Renal pelvis (tissue), 12 donors: Measurements from ENCODE around the gene LST1. TPM values are rescaled to one million over a fixed set of nuclear protein-coding genes. Genes with fewer than 3 reads are reported as not detected.
"Not testable (repeated sequence)": the region's sequence is repeated elsewhere in the genome, so short reads cannot be mapped to it uniquely, and the experiment has no call there.

Source experiments
- DNase-seq: peaks from one replicate; pipeline ENCODE4 v3.0.0-alpha.2; 2013
- long read RNA-seq, 16 experiments: transcript quantifications; one replicate each; lab custom pipeline, GENCODE V29; 2026
- polyA plus RNA-seq, 3 donors: library from polyadenylated mRNA; unstranded; fragments of 120-200 nt; gene quantifications; one replicate each; pipeline ENCODE4 v1.2.1, GENCODE V29; 2013; ENCODE audit not compliant: insufficient read length in 3 of 3

Gene LST1
- polyA plus RNA-seq, result 1 to 10 TPM; 5.0 to 6.7 (median 5.1) TPM
- long read RNA-seq, donor 1, partial matches to known transcripts, result 0 of 2 reads
- long read RNA-seq, donor 1, other reads (novel, unspliced or antisense), result 0 of 2 reads
- long read RNA-seq, donor 2, partial matches to known transcripts, result 0 of 1 reads
- long read RNA-seq, donor 2, other reads (novel, unspliced or antisense), result 0 of 1 reads
- long read RNA-seq, donor 3, partial matches to known transcripts, result 0 of 2 reads
- long read RNA-seq, donor 3, other reads (novel, unspliced or antisense), result 0 of 2 reads
- long read RNA-seq, donor 4, partial matches to known transcripts, result 0 of 3 reads
- long read RNA-seq, donor 4, other reads (novel, unspliced or antisense), result 0 of 3 reads
- long read RNA-seq, donor 5, result 0 reads
- long read RNA-seq, donor 6, result 0 reads
- long read RNA-seq, donor 7, partial matches to known transcripts, result 0 of 4 reads
- long read RNA-seq, donor 7, other reads (novel, unspliced or antisense), result 0 of 4 reads
- long read RNA-seq, donor 8, partial matches to known transcripts, result 0 of 3 reads
- long read RNA-seq, donor 8, other reads (novel, unspliced or antisense), result 0 of 3 reads
- long read RNA-seq, donor 9, partial matches to known transcripts, result 0 of 3 reads
- long read RNA-seq, donor 9, other reads (novel, unspliced or antisense), result 0 of 3 reads
- long read RNA-seq, donor 10, partial matches to known transcripts, result 0 of 2 reads
- long read RNA-seq, donor 10, other reads (novel, unspliced or antisense), result 0 of 2 reads
- long read RNA-seq, donor 11, partial matches to known transcripts, result 0 of 4 reads
- long read RNA-seq, donor 11, other reads (novel, unspliced or antisense), result 0 of 4 reads
- long read RNA-seq, donor 12, partial matches to known transcripts, result 0 of 4 reads
- long read RNA-seq, donor 12, other reads (novel, unspliced or antisense), result 0 of 4 reads
- long read RNA-seq, donor 13, partial matches to known transcripts, result 0 of 1 reads
- long read RNA-seq, donor 13, other reads (novel, unspliced or antisense), result 0 of 1 reads
- long read RNA-seq, donor 14, partial matches to known transcripts, result 0 of 2 reads
- long read RNA-seq, donor 14, other reads (novel, unspliced or antisense), result 0 of 2 reads
- long read RNA-seq, donor 15, partial matches to known transcripts, result 0 of 4 reads
- long read RNA-seq, donor 15, other reads (novel, unspliced or antisense), result 0 of 4 reads
- long read RNA-seq, donor 16, partial matches to known transcripts, result 5 of 6 reads
- long read RNA-seq, donor 16, other reads (novel, unspliced or antisense), result 0 of 6 reads

DNA sequence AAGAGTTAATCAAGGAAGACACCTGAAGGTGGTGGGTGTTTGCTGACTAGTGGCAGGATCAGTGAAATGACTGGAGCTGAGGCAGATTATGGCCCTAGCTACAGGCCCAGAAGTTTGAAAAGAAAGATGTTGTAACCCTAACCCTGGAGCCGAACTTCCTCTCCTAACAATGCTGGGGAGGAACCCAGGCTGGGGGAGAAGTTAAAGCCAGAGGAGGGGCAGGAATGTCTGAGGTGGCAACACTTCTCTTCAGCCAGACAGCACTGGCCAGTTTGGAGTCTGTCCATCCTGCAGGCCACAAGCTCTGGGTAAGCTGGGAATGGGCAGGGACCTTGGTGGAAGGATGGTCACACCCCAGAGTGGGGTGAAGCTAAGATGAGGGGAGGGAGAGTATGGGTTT lies at the start of gene LST1:
Gene LST1, plus strand, starts transcription at position 270 of the 400 bp plus-strand sequence. CDS start 1,023 bp downstream, outside the sequence.
- no peak for DNase-seq

DNA sequence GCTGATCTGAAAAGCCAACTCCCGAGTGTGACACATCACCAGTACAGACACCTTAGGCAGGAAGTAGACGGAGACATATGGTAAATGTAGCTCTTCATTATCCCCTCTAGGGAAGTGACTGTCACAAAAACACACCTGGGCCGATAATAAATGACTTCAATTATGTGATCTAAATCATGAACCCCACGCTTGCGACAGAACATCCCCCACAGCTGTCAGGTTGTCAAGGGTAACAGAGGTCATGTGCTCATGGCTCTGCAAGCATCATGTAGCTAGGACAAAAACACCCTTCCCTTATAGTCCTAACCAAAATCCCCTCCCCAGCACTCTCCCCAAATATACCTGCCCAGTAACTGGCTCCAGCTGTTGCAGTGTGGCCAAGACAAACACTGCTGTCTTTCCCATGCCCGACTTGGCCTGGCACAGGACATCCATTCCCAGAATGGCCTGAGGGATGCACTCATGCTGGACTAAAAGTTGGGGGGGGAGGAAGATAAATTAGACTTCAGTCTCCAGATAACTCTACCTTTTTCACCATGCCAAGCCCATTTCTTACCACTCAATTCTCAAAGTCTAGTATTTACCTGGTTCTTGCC lies 47.2 kb upstream of the LST1 start:
- DNase-seq, result no peak

DNA sequence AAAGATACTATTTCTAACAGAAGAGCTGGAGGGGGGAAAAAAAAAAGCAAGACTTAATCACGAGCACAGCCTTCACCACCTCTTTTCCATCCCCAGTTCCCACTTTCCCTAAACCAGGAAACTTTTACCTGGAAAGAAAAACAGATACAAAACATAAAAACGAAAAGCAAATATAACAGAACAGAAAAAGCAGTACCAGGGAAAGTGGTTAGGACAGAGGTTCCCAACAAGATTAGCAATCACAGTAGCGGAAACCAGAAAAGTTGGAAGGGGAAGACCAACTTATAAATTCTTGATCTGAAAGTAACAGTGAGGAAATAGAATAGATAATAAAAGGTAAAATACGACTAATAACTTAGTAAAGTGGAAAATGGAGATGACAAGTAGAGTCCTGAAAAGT lies 45.4 kb upstream of the LST1 start:
- DNase-seq, result no peak

DNA sequence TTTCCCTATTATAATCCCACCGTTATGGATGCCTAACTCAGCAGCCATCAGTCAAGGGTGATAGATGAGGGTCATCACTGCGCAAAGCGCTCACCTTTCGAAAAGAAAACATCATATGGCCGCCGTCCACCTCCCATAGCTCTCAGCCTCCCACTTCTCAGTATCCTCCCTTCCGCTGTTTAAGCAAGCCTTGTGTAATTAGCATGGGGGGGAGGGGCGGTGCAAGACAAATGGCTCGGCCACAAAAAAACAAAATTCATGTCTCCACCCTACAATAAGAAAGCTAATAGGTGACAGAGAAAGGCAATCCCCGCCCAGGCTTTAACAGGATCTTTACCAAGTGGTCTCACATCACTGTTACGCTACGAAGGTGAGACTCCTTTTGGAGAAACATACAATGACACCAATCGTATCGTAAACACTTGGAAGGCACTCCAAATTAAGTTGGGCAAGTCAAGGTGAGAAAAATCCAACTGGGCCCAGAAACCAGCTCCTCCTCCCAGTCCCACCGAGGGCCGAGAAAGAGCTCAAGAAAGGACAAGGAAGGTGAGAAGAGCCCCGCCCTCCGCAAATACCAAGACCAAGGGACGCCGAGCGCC lies 44.9 kb upstream of the LST1 start:
- DNase-seq, result peak; percentile 54

- peak; percentile 97 for DNase-seq
Measured at GRCh38 chr6:31541658-31542521, 44.2 kb upstream of the LST1 start, which contains the start of gene DDX39B. DDX39B (minus strand) TSS chr6:31542003; CDS start chr6:31540532, 1,471 bp downstream.

GRCh38 chr6:31543639-31544038 lies 42.4 kb upstream of the LST1 start:
- DNase-seq, result no peak

DNA sequence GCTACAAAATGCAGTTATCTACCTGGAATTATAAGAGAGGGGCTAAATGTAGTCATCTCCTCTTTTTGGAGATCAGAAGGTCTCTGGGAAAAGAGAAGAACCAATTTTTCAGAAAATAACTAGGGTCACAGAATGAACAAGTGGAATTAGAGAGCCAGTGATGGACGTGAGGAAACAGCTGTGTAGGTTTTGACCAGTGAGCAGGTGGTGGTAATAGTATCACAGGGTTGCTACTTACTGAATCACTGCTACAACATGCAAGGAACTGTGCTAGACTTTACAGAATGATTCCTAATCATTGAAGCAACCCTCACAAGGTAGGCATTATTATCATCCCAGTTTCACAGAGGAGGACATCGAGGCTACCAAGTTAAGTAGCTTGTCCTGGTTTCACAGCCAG lies 41.4 kb upstream of the LST1 start:
- no peak for DNase-seq

DNA sequence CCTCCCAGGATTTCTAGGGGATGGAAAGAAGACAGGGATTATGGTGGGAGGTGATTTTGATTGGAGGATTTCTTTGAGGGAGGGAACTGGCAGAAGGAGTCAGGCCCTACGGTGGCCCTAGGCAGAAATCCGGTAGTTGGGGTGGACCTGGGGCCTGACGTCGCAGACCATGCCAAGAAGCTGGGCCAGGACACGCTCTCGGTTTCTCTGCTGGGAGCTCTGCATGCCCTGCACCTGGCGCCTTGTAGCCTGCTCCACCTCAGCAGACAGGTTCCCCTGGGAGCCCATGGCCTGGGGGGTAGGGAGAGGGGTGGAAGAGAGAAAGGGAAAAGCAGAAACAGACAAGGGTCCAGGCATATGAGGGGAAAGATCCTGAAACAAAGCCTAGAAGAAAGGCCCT lies 40.8 kb upstream of the LST1 start:
- DNase-seq, result no peak

DNA sequence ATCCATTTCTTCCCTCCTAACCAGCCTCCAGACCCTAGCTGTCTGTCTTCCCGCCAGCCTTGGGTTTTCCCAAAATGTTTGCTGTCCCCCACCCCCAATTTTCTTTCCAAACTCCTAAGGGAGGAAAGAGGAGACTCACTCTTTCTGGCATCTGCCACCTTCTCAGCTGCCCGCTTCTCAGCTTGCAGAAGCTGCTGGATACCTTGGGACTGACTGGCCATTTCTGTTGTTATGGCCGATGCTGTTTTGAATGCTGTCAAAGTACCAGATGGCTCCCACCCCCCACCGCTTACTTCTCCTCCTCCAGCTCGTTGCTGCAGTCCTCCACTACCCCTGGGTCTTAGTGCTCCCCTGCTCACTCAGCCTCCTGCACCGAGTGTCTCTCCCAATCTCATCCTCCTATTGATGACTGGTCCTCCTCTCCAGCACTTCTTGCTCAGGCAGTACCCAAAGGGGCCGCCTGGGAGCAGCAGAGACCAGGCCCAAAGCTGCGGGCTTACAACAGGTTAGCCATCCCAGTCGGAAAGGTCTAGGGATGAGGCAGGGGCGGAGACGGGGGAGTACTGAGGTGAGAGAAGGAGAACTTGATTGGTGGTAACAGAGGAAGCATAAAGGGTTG lies 39.6 kb upstream of the LST1 start, which contains the start of gene ATP6V1G2:
Gene ATP6V1G2, minus strand, starts transcription at position 270 of the 619 bp plus-strand sequence. Its CDS starts 49 bp downstream, at position 221.
- DNase-seq, result peak; percentile 90

- DNase-seq, result peak; percentile 97
Measured at GRCh38 chr6:31546958-31547726, 38.9 kb upstream of the LST1 start, which contains the start of gene NFKBIL1. NFKBIL1 (plus strand) TSS chr6:31547608; CDS start chr6:31547695, 87 bp downstream.

DNA sequence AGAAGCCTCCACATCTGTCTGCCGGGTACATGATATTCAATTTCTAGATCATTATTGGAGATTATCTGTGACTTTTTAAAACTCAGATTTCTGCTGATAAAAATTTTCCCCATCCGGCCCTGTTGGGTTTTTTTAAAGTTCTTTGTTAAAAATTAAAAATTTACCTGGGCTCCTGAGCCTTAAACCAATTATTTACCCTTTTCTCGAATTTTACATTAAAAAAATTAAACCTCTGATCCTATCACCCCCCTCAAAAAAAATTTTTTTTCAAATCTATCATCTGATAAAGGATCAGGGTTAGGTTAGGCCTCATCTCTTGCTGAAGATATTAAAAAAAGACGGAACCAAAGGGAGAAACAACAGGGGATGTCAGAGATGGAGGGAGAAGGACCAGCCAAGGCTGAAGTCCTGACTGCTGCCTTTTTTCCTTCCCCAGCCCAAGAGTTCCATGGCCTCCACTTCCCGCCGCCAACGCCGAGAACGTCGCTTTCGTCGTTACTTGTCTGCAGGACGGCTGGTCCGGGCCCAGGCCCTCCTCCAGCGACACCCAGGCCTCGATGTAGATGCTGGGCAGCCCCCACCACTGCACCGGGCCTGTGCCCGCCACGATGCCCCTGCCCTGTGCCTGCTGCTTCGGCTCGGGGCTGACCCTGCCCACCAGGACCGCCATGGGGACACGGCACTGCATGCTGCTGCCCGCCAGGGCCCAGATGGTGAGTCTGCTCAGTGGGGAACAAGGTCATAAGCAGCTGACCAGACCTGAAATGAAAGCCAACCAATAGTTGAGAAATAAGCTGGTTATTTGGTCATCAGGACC lies 38.1 kb upstream of the LST1 start:
- no peak for DNase-seq

DNA sequence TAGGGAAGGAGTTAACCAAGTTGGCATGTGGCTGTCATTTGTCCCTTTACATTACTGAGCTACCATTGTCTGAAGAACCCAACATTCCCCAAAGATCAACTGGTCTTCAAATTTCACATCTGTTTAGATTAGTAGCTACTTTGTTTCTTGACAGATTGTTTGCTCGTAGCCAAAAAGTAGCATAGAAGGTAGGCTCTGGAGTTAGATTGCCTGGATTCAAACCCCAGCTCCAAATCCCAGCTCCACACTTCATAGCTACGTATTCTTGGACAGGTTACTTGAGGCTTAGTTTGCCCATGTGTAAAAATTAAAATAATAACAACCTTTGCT lies 37.6 kb upstream of the LST1 start:
- no peak for DNase-seq

GRCh38 chr6:31551371-31551770 lies 34.7 kb upstream of the LST1 start:
- not testable (repeated sequence) for DNase-seq

DNA sequence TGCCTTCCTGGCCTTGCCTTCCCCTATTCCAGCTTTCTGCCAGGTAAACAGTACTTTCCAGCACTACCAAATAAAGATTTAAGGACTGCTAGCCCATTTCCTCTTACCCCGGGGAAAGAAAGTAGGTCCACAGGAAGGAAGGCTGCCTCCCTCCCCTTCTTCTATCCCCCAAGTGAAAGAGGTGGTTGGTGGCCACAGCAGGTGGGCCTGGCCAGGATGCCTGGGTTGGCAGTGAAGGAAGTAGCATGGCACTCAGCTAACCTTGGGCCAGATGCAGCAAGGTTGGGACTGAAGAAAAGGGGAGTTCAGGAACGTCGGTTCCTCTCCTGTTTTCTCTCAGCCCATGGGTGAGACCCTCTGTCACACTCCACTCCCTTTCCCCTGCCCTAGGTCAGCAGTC lies 29.8 kb upstream of the LST1 start:
- no peak for DNase-seq

DNA sequence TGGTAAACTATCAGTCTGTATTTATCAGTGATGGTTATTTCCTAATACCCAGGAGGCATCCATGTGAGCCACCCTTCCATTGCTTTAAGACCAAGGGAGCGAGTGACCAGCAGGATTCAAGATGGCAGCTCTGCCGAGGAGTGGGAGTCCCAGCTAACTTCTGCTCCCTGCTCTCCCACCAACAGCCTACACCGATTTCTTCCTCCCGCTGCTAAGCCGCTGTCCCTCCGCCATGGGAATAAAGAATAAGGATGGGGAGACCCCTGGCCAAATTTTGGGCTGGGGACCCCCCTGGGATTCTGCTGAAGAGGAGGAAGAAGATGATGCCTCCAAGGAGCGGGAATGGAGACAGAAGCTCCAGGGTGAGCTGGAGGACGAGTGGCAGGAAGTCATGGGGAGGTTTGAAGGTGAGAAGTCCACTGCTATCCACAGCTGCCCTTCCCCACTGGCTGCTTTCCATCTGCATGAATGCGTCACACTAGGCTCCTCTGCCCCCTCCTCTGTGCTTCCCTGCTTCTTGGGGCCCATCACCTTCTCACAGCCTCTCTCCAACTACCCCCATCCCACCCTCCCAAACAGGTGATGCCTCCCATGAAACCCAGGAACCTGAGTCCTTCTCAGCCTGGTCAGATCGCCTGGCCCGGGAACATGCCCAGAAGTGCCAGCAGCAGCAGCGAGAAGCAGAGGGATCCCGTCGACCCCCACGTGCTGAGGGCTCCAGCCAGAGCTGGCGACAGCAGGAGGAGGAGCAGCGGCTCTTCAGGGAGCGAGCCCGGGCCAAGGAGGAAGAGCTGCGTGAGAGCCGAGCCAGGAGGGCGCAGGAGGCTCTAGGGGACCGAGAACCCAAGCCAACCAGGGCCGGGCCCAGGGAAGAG lies 28.4 kb upstream of the LST1 start:
- DNase-seq, result no peak

GRCh38 chr6:31558318-31558625 lies 27.8 kb upstream of the LST1 start:
- no peak for DNase-seq
